GM12891 (cell line): ENCODE measurements around the gene CTDSP2.

Source experiments
- PAX5 ChIP-seq: IDR thresholded peaks from 2 replicates; pipeline ENCODE4 v1.6.1; 2011; ENCODE audit warnings: low read length, moderate library complexity, mild to moderate bottlenecking; ENCODE audit not compliant: insufficient read depth, severe bottlenecking
- POLR2A ChIP-seq: IDR thresholded peaks from 2 replicates; pipeline ENCODE4 v1.6.1; 2011; ENCODE audit warnings: low read depth, low read length, control low read depth
- POLR2AphosphoS5 ChIP-seq: IDR thresholded peaks from 2 replicates; pipeline ENCODE4 v1.6.1; 2011; ENCODE audit warnings: low read depth, low read length, control low read depth
- SPI1 ChIP-seq: IDR thresholded peaks from 2 replicates; pipeline ENCODE4 v1.6.1; 2011; ENCODE audit warnings: low read depth, low read length, control low read depth

GRCh38 chr12:57816855-57817151 lies 29.7 kb downstream of the CTDSP2 start:
- TF ChIP-seq POLR2A, result no peak
- no peak for TF ChIP-seq SPI1
- no peak for TF ChIP-seq POLR2AphosphoS5
- no peak for TF ChIP-seq PAX5
